GM12873 (cell line): ENCODE measurements around the gene IGSF9.

Experiments used
- TF ChIP-seq, protein P1 (sequence below): IDR thresholded peaks from 2 replicates; pipeline ENCODE4 v1.5.1; 2012; ENCODE audit warnings: low read depth, mild to moderate bottlenecking, moderate library complexity, low read length, control low read depth; ENCODE audit not compliant: insufficient read depth; ENCODE audit errors: missing control alignments

The IGSF9 gene

DNA sequence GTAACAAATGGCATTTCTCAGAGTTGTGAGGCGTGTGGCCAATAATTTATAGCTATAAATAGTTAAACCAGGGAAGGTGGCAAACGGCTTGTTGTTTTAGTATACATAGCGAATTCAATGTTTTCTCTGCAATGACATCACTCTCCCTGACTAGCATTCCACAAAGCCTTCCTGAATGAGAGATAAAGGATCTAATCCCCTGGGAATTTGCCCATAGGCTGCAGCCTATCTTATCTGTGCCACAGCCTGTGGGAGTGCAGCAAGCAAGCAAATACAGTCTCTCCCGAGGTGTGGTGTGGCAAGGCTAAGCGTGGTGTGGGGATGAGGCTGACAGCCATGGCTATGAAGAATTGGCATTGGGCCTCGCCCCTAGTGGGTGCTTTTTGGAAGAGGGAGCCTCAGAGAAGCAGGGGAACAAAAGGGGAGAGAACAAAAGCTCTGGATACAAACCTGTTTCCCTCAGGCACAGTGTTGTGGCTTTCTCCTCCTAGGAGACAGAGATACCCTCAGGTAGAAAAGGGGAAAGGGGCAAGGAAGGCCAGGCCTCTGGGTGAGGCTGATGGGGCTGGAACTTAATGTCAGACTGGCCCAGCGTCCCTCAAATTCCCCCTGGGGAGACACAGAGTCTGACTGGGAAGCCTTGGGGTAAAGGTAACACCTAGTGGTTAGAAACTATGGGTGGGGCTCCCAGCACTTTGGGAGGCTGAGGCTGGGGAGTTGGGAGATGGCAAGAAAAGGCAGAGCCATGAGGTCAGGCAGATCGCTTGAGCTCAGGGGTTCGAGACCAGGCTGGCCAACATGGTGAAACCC is 29.0 kb downstream of the IGSF9 start:
- TF ChIP-seq, protein P1, sequence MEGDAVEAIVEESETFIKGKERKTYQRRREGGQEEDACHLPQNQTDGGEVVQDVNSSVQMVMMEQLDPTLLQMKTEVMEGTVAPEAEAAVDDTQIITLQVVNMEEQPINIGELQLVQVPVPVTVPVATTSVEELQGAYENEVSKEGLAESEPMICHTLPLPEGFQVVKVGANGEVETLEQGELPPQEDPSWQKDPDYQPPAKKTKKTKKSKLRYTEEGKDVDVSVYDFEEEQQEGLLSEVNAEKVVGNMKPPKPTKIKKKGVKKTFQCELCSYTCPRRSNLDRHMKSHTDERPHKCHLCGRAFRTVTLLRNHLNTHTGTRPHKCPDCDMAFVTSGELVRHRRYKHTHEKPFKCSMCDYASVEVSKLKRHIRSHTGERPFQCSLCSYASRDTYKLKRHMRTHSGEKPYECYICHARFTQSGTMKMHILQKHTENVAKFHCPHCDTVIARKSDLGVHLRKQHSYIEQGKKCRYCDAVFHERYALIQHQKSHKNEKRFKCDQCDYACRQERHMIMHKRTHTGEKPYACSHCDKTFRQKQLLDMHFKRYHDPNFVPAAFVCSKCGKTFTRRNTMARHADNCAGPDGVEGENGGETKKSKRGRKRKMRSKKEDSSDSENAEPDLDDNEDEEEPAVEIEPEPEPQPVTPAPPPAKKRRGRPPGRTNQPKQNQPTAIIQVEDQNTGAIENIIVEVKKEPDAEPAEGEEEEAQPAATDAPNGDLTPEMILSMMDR: no peak

DNA sequence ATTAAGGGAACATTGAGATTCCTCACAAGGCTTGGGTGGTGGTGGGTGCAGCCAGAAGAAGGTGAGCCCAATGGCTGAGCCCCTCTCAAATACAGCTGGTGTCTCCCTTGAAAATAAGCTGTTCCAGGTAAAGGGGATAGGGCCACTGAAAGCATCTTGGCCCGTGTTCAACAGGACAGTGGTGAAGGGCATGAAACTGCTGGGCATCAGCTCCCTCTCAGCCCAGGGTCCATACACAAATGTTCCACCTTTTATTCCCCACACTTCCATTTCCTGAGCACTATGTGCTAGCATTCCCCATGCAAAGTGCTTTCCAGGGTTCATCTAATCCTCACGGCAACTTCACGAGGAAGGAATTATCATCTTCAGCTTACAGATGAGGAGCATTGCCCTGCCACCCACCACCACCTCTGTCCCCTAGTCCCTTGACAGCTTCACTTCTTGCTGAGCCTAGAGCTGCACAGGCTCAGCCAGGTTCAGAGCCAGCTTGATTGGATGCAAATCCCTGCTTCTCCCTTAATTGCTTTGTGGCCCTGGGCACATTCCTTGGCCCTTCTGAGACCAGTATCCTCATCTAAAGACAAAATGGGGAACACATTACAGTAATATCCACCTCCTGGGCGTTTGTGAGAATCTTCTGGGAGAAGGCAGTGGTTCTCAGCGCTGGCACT is 29.7 kb downstream of the IGSF9 start:
- TF ChIP-seq, protein P1: no peak

DNA sequence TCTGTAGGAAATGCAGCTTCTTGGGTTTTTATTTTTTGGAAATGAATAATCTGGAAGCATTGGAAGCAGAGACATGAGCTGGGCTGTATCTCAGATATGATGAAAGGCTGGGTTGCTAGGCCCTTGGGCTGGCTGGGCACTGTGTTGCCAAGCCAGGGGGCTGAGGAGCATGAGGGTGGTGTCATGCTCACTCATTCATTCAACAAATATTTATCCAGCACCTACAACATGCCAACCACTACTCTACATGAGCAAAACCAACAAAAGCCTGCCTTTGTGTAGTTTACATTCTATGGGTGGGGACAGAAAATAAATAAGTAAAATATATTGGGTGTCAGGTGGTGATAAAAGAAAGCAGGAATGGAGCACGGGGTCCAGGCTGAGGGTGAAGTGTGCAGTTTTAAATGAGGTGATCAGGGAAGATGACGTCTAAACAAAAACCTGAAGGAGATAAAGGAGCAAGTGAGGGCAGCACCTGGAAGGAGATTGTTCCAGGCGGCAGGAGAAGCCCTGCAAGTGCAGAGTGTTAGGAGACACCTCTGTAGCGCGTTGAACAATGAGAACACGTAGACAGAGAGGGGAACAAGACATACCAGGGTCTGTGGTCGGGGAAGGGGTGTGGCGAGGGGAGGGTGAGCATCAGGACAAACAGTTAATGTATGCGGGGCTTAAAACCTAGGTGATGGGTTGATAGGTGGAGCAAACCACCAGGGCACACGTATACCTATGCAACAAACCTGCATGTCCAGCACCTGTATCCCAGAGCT is 31.0 kb downstream of the IGSF9 start:
- TF ChIP-seq, protein P1: no peak

DNA sequence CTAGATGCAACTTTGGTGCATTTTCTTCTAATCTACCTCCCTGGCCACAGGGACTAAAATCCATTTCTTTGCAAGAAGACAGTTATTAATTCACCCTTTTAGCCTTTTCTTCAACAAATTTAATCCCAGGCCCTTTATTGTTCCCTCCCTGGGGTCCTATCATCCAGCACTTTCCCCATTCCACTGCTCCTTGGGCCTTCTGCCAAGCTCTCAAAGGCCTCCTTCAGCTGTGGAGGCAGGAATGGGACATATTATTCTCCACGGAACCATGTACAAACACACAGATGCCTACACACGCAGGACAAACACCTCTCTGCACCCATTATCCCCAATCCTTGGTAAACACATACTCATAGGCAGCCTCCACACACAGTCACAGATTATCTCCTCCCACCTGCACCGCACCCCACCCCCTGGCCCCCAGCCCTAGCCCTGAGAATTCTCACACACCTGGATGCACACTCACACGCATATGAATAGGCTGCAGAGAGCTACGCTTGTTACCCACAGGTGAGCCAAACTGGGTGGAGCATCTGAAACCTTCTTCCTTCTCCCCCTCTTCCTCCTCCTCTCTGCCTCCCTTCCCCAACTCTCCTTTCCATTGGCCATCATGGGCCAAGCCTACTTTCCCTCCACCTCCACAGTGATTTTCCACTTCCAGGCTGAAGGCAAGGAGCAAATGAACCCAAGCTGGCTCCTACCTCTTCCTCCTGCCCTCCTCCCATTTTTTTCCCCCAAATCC is 31.8 kb downstream of the IGSF9 start:
- TF ChIP-seq, protein P1: no peak

DNA sequence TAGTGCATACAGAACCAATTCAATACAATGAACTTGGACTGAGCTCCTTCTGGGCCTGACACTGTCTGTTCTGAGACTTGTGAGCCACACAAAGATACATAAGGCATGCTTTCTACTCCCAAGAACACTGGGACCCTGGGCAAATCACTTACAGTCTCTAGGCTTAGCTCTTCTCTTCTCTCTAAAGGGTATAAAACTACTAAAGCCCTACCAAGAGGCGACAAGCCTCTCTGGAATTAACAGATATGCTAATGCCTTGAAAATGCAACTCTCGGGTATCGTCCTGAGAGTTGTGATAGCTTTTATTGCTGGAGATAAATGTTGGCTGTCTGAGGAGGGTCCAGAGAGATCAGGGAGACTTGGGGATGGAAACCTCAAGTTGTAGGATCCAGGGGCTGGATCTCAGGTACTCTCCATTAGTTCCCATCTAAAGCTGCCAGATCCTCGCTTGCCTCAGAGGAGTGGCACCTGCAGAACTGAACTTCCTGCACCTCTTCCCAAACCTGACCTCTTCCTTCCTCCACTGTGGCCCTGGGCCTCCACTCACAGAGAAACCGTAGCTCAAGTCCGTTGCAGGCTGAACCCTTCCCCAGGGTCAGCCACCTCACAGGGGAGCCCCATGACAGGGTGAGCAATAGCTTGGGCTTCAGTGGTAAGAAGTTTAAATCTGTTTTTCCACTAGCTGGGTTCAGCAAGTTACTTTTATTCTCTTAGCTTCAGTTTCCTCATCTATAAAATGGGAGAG is 33.9 kb downstream of the IGSF9 start:
- TF ChIP-seq, protein P1: no peak

DNA sequence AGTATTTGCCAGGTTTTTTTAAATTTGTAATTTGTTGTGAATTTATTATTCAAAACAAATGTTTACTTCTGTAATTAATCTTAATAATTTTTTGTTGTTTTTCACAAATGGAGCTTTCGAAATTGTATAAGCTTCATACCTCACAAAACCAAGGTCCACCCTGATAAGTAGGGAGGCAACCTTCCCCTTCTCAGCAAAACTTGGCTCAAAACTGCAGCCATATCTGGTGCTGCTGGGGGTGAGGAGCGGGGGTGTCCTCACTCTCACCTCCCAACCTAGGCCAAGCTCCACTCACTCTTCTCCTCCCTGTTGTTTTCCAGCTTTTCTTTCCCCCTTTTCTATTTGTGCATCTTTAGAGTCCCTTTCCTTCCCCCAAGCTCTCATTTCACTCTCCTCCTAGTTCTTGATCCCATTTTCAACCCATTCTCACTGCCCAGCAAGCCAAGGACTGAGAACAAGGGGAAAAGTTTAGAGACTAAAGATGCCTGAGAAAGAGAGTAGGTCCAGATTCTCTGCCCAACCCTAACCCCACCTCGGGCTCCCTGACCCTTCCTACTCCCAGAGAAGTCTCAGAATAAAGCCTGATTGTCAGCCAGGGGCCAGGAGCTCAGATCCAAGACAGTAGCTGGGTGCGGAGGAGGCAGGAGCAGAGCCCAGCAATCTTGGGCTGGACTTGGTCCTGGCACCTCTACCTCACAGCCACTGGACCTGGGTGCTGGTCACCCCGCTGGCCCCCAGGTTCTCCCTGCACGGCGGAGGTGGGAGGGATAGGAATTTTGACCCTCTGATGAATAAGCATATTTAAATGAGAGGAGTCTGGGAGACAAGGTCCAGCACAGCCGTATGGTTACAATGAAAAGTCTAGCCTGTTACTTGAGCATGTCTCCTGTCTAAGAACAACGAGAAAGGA is 37.1 kb downstream of the IGSF9 start:
- TF ChIP-seq, protein P1: no peak
